HG03159 (cell line): Measurements from ENCODE around the gene ELAVL2.

Experiments used
- ATAC-seq: cut with Tn5 transposase; IDR thresholded peaks from one replicate; pipeline ENCODE4 v1.9.1; 2021; ENCODE audit warnings: mild to moderate bottlenecking, moderate library complexity; ENCODE audit not compliant: unreplicated experiment

Gene ELAVL2

DNA sequence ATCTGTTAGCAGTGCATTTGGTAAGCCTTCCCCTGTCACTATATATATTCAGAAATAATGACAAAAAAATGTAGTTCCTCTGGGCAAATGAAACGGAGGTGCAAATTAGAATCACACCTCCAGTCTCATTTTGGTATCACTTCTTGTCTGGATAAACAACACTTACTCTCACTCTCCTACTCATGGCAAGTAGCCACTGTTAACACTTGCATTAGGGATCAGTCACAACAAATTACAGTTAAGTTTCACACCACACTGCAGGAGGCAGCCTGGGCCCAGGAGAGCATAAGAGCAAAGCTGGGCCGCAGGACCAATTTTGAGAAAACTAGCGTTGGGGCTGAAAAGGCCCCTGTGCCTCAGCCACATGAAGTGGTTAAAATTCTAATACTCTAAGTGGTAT is 161.0 kb downstream of the ELAVL2 start:
- no peak for ATAC-seq

DNA sequence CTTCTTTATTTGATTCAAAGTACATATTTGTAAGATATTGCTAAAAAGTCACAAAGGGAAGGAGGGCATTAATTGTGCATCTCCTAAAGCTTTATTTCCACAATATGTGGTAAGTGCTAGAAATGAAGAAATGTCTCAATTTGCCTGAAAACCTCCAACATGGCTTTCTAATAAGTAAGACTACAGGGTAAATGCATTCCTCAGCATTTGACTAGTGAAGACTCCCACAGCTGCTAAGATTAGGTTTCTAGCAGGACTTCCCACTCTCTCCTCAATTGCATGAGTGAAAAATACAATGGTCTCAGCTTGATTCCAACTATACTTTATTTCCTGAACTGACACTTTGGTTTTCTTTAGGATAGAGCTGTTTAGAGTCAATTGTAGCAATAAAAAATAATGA is 162.1 kb downstream of the ELAVL2 start:
- ATAC-seq = no peak

GRCh38 chr9:23663536-23663935 is 162.5 kb downstream of the ELAVL2 start:
- no peak for ATAC-seq

DNA sequence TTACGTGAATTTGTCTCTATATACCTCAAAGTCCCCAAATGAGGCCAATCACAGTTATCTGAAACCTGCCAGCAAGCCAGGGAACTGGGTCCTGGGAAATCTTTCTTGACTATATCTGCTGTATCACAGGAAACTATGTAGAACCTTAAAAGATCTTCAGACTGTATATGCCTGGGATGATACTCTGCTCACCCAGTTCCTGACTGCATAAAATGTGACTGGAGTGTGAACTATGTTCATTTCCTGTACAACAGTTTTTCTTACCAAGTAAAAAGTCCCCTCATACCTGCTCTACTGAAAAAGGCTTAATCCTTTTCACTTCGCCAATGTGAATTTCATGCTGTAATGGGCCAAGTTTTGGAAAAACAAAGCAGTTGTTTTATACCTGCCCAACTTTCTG is 162.9 kb downstream of the ELAVL2 start:
- ATAC-seq = no peak

- ATAC-seq = no peak
These were observed 163.7 kb downstream of the ELAVL2 start for GRCh38 chr9:23662320-23662719.

DNA sequence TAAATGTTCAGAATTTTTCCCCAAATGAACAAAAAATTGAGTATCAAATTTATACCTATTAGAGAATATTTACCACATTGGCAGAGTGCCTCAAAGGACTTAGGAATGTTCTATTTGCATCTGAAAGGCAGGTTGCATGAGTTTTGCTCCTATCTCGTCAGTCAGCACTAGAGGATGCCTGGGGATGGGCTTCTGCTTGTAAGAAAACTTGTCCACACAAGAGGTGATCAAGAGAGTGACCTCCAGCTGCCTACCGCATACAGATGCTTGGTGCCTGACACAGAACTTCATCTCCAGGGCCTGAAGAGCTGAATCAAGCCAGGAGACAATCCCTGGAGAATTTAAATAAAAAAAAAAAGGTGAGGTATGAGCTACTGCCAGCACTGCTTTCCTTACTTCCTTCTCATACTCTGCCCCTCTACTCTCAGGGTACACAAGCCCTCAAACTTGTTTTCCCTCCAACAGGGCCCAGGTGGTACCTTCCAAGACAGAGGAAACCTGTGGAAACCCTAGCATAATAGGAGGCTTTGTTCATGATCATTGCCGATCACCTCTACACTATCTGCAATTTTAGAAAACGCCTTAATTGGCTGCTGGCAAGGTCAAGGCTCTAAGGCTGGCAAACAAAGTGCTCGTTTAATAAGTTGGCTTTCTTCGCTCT is 166.6 kb downstream of the ELAVL2 start:
- no peak for ATAC-seq

DNA sequence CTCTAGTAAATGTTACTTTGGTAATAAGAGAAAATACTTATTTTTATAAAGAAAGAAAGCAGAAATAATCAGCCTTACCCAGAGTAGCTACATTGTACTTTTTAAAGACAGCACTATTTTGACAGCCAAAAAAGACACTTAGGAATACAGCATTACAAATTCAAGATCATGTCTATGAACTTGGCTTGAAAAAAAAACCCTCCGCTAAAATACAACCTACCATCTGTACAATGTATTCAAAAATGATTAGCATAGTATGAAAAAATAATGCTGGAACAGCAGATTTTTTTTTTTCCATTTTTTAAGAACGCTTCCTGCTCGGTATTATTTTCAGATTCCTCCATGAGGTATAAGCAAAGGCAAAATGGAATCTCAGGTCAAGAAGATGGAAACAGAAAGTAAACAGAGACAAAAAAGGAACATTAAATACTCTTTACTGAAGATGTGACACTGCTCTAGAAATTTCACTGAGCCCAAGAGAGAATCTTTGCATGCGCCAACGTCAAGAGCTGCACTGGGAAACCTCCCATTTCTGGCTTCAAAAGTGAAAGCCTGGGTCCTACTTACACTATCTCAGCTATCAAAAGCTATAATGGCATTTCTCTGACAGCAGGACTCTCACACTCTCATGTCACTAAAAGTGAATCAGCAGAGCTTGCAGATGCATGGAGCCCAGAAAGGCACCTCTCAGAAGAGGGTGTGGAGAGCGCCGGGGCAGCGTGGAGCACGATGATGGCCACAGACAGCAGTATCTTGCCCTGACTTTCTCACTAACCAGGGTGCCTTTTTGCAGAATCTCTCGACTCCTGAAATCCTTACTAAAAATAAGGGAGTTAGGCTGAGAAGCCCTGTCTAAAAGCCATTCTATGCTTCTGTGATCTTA is 167.4 kb downstream of the ELAVL2 start:
- no peak for ATAC-seq

DNA sequence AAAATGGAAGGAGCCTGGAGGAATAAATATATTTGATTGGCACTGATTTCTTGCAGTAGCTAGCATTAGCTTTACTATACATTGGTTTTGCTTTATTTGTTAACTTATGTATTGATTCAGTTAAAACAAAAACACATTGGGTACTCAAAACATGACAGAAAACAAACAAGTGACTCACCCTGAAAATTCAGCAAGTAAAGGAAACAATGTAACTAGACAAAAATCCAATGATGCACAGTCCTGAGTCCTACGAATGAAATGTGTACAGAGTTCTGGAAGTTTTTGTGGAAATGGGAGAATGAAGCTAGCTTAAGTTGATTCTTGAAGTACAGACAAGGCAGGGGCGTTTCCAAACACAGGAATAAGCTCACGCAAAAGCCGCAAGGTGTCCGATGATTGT is 175.0 kb downstream of the ELAVL2 start:
- ATAC-seq = no peak

DNA sequence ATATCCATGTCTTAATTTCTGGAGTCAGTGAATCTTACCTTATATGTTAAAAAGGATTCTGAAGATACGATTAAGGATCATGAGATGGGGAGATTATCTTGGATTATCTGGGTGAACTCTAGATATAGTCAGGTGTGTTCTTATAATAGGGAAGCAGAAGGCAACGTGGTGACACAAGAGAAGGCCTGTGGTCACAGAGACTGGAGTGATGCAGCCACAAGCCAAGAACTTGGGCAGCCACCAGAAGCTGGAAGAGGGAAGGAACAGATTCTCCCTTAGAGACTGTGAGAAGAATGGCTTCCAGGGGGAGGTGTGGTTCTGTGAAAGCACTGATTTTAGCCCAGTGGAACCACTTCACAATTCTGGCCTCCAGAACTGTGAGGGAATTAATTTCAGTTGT is 177.4 kb downstream of the ELAVL2 start:
- no peak for ATAC-seq

GRCh38 chr9:23644896-23645295 is 181.1 kb downstream of the ELAVL2 start:
- no peak for ATAC-seq

DNA sequence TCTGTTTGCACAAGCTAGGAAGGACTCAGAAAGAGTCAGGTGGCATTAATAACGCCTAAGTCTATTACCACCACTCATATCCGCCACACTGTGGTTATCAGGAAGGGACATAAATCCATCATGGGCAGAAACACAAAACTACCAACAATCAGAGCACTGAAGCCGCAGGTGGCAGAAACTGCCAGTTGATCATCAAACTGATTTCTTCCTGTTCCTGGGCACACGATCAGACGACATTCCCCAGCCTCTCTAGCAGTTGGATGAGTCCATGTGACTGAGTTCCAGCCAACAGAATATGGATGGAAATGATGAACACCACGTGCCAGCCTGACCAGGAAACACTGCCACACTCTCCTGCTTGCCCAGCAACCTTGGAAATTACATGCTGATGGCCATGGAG is 181.7 kb downstream of the ELAVL2 start:
- ATAC-seq = no peak

DNA sequence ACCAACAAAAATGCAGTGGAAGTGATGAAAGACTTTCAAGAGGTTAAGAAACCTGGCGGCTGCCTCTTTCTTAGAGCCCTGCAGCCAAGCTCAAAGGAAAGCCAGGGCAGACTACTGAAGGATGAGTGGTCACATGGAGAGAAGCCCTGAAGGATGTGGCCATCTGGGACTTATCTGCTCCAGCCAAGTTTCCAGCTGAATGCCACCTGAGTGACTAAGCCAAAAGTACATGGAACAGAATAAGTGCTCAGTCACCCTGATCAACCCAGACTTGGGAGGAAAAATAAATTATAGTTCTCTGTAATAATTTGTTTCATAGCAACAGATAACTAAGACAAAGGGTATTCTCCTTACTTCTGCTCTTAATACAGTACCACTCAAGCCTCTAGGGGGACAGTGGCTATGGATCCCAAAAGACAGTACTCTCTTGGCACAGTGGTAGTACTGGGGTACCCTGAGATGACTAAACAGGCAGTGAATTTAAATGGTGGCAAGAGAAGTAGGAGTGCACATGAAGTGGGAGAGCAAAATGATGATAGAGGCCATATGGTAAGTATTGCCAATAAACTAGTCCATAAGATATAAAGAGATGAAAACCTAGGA is 182.3 kb downstream of the ELAVL2 start:
- no peak for ATAC-seq
